ENCODE measurements around the gene CFHR3.

DNA sequence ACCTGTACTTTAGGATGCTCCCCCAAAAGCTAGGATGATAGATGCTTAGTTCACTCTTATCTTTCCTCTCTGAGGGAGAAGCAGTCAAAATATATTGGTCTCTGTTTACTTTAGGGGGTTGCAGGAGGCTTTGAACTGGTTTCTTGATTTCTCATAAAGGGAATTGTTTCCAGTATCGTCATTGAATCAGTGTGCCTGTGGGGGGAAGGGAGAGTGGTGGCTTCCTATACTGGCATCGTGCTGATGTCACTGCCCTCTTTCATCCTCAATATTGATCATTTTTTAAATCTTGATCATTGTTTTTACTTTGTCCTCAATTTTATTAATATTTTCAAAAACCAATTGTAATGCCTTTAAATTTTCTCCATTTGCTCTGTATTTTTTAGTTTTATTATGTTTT is 40.2 kb upstream of the CFHR3 start:
- TF ChIP-seq, protein P1, sequence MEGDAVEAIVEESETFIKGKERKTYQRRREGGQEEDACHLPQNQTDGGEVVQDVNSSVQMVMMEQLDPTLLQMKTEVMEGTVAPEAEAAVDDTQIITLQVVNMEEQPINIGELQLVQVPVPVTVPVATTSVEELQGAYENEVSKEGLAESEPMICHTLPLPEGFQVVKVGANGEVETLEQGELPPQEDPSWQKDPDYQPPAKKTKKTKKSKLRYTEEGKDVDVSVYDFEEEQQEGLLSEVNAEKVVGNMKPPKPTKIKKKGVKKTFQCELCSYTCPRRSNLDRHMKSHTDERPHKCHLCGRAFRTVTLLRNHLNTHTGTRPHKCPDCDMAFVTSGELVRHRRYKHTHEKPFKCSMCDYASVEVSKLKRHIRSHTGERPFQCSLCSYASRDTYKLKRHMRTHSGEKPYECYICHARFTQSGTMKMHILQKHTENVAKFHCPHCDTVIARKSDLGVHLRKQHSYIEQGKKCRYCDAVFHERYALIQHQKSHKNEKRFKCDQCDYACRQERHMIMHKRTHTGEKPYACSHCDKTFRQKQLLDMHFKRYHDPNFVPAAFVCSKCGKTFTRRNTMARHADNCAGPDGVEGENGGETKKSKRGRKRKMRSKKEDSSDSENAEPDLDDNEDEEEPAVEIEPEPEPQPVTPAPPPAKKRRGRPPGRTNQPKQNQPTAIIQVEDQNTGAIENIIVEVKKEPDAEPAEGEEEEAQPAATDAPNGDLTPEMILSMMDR (IDR thresholded peaks at IDR 0.05 in 8 of 11, conservative IDR thresholded peaks at IDR 0.05 in 3 of 11), result no peak
- no peak for TF ChIP-seq POLR2AphosphoS5 (IDR thresholded peaks at IDR 0.05)
- no peak for TF ChIP-seq POLR2A (IDR thresholded peaks at IDR 0.05)
